HFFc6 (cell line): Measurements from ENCODE around the gene MAB21L2. TPM values are rescaled to one million over a fixed set of nuclear protein-coding genes. Genes with fewer than 3 reads are reported as not detected.

Experiments
- DNase-seq: peaks from one replicate; pipeline ENCODE4 v3.0.0-alpha.2; 2018
- H3K27ac Mint-ChIP-seq: 2 replicates; pipeline ENCODE4 v1.8.0; 2020; ENCODE audit warnings: mild to moderate bottlenecking, mixed read lengths
- H3K27me3 Mint-ChIP-seq: 2 replicates; pipeline ENCODE4 v1.8.0; 2021; ENCODE audit warnings: mild to moderate bottlenecking, moderate library complexity, mixed read lengths; ENCODE audit not compliant: insufficient read depth
- H3K36me3 Mint-ChIP-seq: 2 replicates; pipeline ENCODE4 v1.8.0; 2021; ENCODE audit warnings: low read depth, mixed read lengths
- H3K4me1 Mint-ChIP-seq: 2 replicates; pipeline ENCODE4 v1.8.0; 2020; ENCODE audit warnings: low read depth, mixed read lengths
- H3K4me3 Mint-ChIP-seq: 2 replicates; pipeline ENCODE4 v1.8.0; 2020; ENCODE audit warnings: mild to moderate bottlenecking, moderate library complexity, mixed read lengths
- H3K9me3 Mint-ChIP-seq: 2 replicates; pipeline ENCODE4 v1.8.0; 2020; ENCODE audit warnings: mild to moderate bottlenecking, mixed read lengths
- CTCF ChIP-seq: fragments of 200-600 bp; sonication (generic); IDR thresholded peaks from 2 replicates; pipeline ENCODE4 v1.5.0; 2021; ENCODE audit warnings: antibody characterized with exemption, mild to moderate bottlenecking
- total RNA-seq, 6 experiments: library from RNA; stranded (reverse); fragmentation: NEBNext Ultra II Directional; extraction: Animal tissue kit (Norgen Biotek cat#: 25700); gene quantifications; 2 replicates in 1 of 6; 3 replicates in 5 of 6; pipeline ENCODE4 v1.2.3, GENCODE V29; 2021

The MAB21L2 gene
- total RNA-seq, 6 experiments from 2014 or later, result not detected

- DNase-seq, result no peak
- Mint-ChIP-seq H3K4me3 (no peak overlapping the region), H3K27ac (no peak overlapping the region), H3K27me3 (no peaks in the 10 kb centered on the region; the same call in 1 of the 2 replicates), H3K9me3 (peaks cover 16% of the 10 kb centered on the region), H3K36me3 (peaks cover 26% of the 10 kb centered on the region), H3K4me1 (peaks cover 14% of the 10 kb centered on the region)
- no peak for TF ChIP-seq CTCF
Observed at GRCh38 chr4:150577796-150578195, 4.2 kb upstream of the MAB21L2 start.

GRCh38 chr4:150578745-150579501 lies 3.0 kb upstream of the MAB21L2 start:
- Mint-ChIP-seq H3K4me1 (peaks cover 6% of the 10 kb centered on the region; the same call in 1 of the 2 replicates), H3K27ac (no peak overlapping the region)
- DNase-seq, result no peak

GRCh38 chr4:150579551-150580234 lies 2.3 kb upstream of the MAB21L2 start:
- no peaks in the 10 kb centered on the region; the same call in 1 of the 2 replicates for H3K27me3 Mint-ChIP-seq
- peaks cover 35% of the 10 kb centered on the region for H3K36me3 Mint-ChIP-seq
- no peak for DNase-seq
- no peak overlapping the region for H3K27ac Mint-ChIP-seq
- no peak overlapping the region for H3K4me3 Mint-ChIP-seq
- H3K9me3 Mint-ChIP-seq, result peaks cover 22% of the 10 kb centered on the region
- TF ChIP-seq CTCF, result no peak
- H3K4me1 Mint-ChIP-seq, result 0 out of 2 replicates have a peak, but pooled peaks cover 5% of the 10 kb centered on the region

More at GRCh38 chr4:150578745-150579501, 3.0 kb upstream of the MAB21L2 start:
- Mint-ChIP-seq H3K36me3 (peaks cover 34% of the 10 kb centered on the region), H3K27me3 (no peaks in the 10 kb centered on the region; the same call in 1 of the 2 replicates), H3K4me3 (no peak overlapping the region), H3K9me3 (peaks cover 19% of the 10 kb centered on the region)
- no peak for TF ChIP-seq CTCF

- TF ChIP-seq CTCF, result no peak
- DNase-seq, result no peak
- H3K27ac Mint-ChIP-seq, result no peak overlapping the region
- H3K9me3 Mint-ChIP-seq, result peaks cover 22% of the 10 kb centered on the region
- H3K4me1 Mint-ChIP-seq, result 0 out of 2 replicates have a peak, but pooled peaks cover 5% of the 10 kb centered on the region
- no peaks in the 10 kb centered on the region; the same call in 1 of the 2 replicates for H3K27me3 Mint-ChIP-seq
- H3K36me3 Mint-ChIP-seq, result peaks cover 35% of the 10 kb centered on the region
- H3K4me3 Mint-ChIP-seq, result no peak overlapping the region
Observed at GRCh38 chr4:150580306-150580705, 1.6 kb upstream of the MAB21L2 start.

- no peak for DNase-seq
- no peaks in the 10 kb centered on the region; the same call in 1 of the 2 replicates for H3K27me3 Mint-ChIP-seq
- H3K27ac Mint-ChIP-seq, result no peak overlapping the region
- no peak for TF ChIP-seq CTCF
- H3K4me1 Mint-ChIP-seq, result 0 out of 2 replicates have a peak, but pooled peaks cover 5% of the 10 kb centered on the region
- no peak overlapping the region for H3K4me3 Mint-ChIP-seq
- H3K9me3 Mint-ChIP-seq, result peaks cover 22% of the 10 kb centered on the region
- peaks cover 35% of the 10 kb centered on the region for H3K36me3 Mint-ChIP-seq
Observed at GRCh38 chr4:150581056-150581605, 820 bp upstream of the MAB21L2 start.
